PC-3 (cell line): ENCODE results near the gene SNAP47.

Experiments used
- EZH2 ChIP-seq: fragments of 300-600 bp; sonication (generic); IDR thresholded peaks from one replicate; pipeline ENCODE4 v1.6.1; 2017; ENCODE audit warnings: antibody characterized with exemption, mild to moderate bottlenecking, low read length; ENCODE audit not compliant: unreplicated experiment
- EZH2phosphoT487 ChIP-seq: fragments of 300-600 bp; sonication (generic); IDR thresholded peaks from 2 replicates; pipeline ENCODE4 v1.6.1; 2018; ENCODE audit warnings: mild to moderate bottlenecking, antibody characterized with exemption, low read length, borderline replicate concordance
- TF ChIP-seq, protein P1 (sequence below): fragments of 300-600 bp; sonication (generic); conservative IDR thresholded peaks from 2 replicates; pipeline ENCODE4 v1.5.1; 2017; ENCODE audit warnings: antibody characterized with exemption, low read depth, mild to moderate bottlenecking, low read length

DNA sequence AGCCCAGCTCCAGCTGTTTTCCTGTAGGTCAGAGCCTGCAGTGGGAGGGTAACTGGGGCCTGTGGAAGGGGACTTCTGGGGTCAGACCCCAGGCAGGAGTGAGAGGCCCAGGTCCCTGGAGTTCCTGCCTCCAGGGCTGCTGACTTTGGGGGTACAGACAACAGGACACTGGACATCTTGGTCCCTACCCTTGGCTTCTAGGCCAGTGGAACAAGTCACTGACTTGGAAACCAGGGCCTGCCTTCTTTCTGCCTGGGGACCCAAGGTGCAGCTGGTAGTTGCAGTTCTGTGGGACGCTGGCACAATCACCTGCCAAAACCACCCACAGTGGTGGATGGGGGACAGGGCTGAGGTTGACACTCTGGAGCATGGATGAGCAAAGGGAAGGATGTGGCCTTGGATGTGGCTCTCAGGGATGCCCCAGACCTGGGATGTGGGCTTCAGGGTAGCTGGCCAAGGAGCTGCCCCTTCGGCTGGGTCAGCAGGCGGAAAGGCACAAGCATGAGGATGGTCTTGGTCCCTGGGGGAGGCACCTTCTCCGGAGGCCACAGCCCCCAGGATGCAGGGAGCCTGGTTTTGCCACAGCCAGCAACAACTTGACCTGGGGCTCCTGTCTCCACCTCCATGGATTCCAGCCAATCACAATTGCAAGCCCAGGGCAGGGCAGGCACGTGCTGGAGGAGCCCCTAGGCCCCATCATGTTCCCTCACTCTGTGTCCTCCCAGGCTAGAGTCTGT lies 5.9 kb upstream of the SNAP47 start:
- TF ChIP-seq, protein P1, sequence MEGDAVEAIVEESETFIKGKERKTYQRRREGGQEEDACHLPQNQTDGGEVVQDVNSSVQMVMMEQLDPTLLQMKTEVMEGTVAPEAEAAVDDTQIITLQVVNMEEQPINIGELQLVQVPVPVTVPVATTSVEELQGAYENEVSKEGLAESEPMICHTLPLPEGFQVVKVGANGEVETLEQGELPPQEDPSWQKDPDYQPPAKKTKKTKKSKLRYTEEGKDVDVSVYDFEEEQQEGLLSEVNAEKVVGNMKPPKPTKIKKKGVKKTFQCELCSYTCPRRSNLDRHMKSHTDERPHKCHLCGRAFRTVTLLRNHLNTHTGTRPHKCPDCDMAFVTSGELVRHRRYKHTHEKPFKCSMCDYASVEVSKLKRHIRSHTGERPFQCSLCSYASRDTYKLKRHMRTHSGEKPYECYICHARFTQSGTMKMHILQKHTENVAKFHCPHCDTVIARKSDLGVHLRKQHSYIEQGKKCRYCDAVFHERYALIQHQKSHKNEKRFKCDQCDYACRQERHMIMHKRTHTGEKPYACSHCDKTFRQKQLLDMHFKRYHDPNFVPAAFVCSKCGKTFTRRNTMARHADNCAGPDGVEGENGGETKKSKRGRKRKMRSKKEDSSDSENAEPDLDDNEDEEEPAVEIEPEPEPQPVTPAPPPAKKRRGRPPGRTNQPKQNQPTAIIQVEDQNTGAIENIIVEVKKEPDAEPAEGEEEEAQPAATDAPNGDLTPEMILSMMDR: no peak
- TF ChIP-seq EZH2phosphoT487 (no peak), EZH2 (no peak)
